ENCODE data around the gene ZSWIM4. TPM values are rescaled to one million over a fixed set of nuclear protein-coding genes. Genes with fewer than 3 reads are reported as not detected.
A peak's percentile ranks its signal among the peaks of the same experiment; 100 is the strongest.

ZSWIM4 gene
- total and polyA plus RNA-seq, 2 of the 4 experiments (the other 2 are of a cell fraction), result 2.2 to 6.2 TPM

- Histone ChIP-seq H3K27me3 (ENCODE audit: control insufficient read depth, insufficient read depth, low read length) (no peaks in the 10 kb centered on the region), H2AK9ac (replicated peaks; ENCODE audit: low read depth, low read length, poor library complexity) (no peak overlapping the region), H3K4me3 (ENCODE audit: insufficient read depth, low read depth, low read length) (no peak overlapping the region), H2AK5ac (ENCODE audit: low read depth, low read length) (peak overlapping the region; percentile 39; the same call in 1 of the 2 replicates), H3K4me2 (ENCODE audit: low read depth, low read length) (no peak overlapping the region), H4K8ac (ENCODE audit: low read depth in 2 of 2, low read length in 2 of 2) (no peak overlapping the region), H2BK120ac (ENCODE audit: low read depth, low read length) (no peak overlapping the region), H3K9me3 (ENCODE audit: control insufficient read depth, insufficient read depth, low read length) (no peaks in the 10 kb centered on the region), H4K20me1 (ENCODE audit: insufficient read depth, low read length) (no peaks in the 10 kb centered on the region; the same call in 1 of the 2 replicates), H3K36me3 (ENCODE audit: control insufficient read depth, insufficient read depth, low read length) (peaks cover 47% of the 10 kb centered on the region), H2BK5ac (ENCODE audit: low read depth, low read length, poor library complexity, severe bottlenecking) (no peak overlapping the region), H4K91ac (ENCODE audit: insufficient read depth, low read depth, low read length) (no peak overlapping the region), H3K79me1 (ENCODE audit: low read depth in 1 of 2, low read length in 2 of 2) (peaks cover 32 to 60% of the 10 kb centered on the region in 2 experiments), H3K9ac (ENCODE audit: low read depth, low read length) (no peak overlapping the region), H2BK20ac (ENCODE audit: low read depth, low read length) (no peak overlapping the region), H3K27ac (ENCODE audit: insufficient read depth, low read length) (no peak overlapping the region), H3K9me1 (ENCODE audit: insufficient read depth, low read length) (peaks cover 12% of the 10 kb centered on the region; the same call in 1 of the 2 replicates), H3K56ac (ENCODE audit: extremely low read depth, insufficient read depth, low read length) (no peak overlapping the region), H4K5ac (ENCODE audit: low read depth, low read length) (no peak overlapping the region), H3K14ac (replicated peaks; ENCODE audit: low read depth, low read length) (no peak overlapping the region), H2BK15ac (ENCODE audit: low read depth, low read length) (no peak overlapping the region), H2AFZ (replicated peaks; ENCODE audit: low read length, poor library complexity) (peak overlapping the region; percentile 43), H3K23ac (ENCODE audit: low read depth, low read length) (no peak overlapping the region), H3K4me1 (ENCODE audit: control insufficient read depth, insufficient read depth, low read length) (no peaks in the 10 kb centered on the region), H3K4ac (ENCODE audit: low read depth, low read length) (no peak overlapping the region), H3K18ac (ENCODE audit: low read depth, low read length) (no peak overlapping the region)
- in situ Hi-C loops (cut with MboI; ENCODE audit: low sequenced_read_pairs), result no loop called here
- BruUV-seq (replicated peaks), result no TSS peak
- dilution Hi-C loops (cut with HindIII; ENCODE audit: low sequenced_read_pairs, unreplicated experiment), result no loop called here
- 77% methylated on average over 27 of the region's 35 CpGs; no CpG with 5 or more reads in 1 of the 2 experiments for whole genome bisulfite sequencing, 2 experiments (ENCODE audit: extremely low coverage in 2 of 2, insufficient read length in 1 of 2)
- TF ChIP-seq RCOR1 (IDR thresholded peaks at IDR 0.05; ENCODE audit: insufficient replicate concordance, low read length), result no peak
- 0 out of 2 replicates have a peak, but pooled peaks have one; percentile 13 for TF ChIP-seq RAD21 (IDR thresholded peaks at IDR 0.05; ENCODE audit: low read length)
- TF ChIP-seq CTCF (conservative IDR thresholded peaks at IDR 0.05; ENCODE audit: low read depth, low read length), result 0 out of 2 replicates have a peak, but pooled peaks have one; percentile 15
- no peak for TF ChIP-seq USF2 (IDR thresholded peaks at IDR 0.05; ENCODE audit: low read depth, low read length)
- no peak for TF ChIP-seq CHD1 (IDR thresholded peaks at IDR 0.05; ENCODE audit: low read depth, low read length)
- ATAC-seq (ENCODE audit: low read depth), result no peak
- DNase-seq, result no peak
- intact Hi-C loops (cut with micrococcal nuclease), result no loop called here
- ChIA-PET POLR2A (ENCODE audit: unreplicated experiment) (no interaction called here), CTCF (no interaction called here)
These were observed 9.8 kb downstream of the ZSWIM4 start for GRCh38 chr19:13804830-13805683.
